Caki2 (cell line): ENCODE data around the gene SFPQ. TPM values are rescaled to one million over a fixed set of nuclear protein-coding genes. Genes with fewer than 3 reads are reported as not detected.
A peak's percentile ranks its signal among the peaks of the same experiment; 100 is the strongest.

Source experiments
- DNase-seq: peaks from one replicate; pipeline ENCODE4 v3.0.0-alpha.2; 2015; ENCODE audit warnings: low read depth
- in situ Hi-C: cut with HindIII; loops from 2 replicates; pipeline ENCODE4 v1.10.0; 2016; ENCODE audit warnings: low sequenced_read_pairs, low pct_unique_long_range_greater_than_20kb, mixed read lengths
- total RNA-seq: library from RNA; depleted of rRNA; stranded (reverse); fragments of >200 nt; shearing (Covaris generic); gene quantifications from 2 replicates; pipeline ENCODE4 v1.2.3, GENCODE V29; 2014; ENCODE audit warnings: low replicate concordance

The SFPQ gene
- total RNA-seq, 1 experiment from 2014 or later, result 206 TPM

DNA sequence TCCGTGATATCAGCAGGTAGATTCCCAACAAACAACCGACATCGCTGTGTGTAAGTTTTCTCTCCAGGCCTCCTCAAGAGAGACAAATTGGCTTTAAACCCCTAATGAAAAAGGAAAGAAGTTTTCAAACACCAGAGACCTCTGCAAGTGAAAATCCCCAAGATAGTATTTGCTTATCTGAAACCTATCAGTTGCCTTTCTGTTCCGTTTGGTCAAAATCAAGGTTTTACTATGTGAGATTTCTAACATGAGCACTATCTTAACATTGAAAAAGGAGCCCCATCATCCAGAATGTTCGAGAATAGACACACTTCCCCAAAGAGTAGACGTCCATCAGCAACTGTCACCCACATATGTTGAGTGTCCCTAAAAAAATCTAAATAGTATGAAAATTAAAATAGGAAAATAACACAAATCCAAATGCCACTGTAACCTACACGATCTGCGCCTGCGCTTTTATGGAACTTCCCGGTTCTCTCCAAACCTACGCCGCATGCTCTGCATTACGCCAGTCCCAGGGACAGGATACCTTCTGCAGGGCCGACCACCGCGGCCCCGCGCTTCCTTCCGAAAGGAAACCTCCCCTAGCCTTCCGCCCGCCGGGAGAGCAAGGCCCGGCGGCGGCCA lies 1.4 kb downstream of the SFPQ start:
- DNase-seq, result no peak
- in situ Hi-C loops, result no loop called here

DNA sequence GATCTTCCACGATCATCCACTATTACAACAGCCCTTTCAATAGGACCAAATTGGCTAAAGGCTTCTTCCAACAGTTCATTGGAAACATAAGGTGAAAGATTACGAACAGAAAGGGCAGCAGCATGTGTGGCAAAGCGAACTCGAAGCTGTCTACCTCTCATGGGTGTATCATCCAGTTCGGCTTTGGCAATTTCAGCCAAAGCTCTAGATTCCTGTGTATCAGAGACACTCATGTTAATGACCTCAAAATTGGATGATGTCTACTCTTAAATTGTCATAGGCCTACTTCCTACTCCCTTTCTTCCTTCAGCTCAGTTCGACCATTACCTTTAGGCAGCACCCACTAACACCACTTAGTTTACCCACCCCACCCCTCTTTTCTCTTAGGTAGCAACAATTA lies 2.2 kb downstream of the SFPQ start:
- in situ Hi-C loops, result no loop called here
- no peak for DNase-seq

DNA sequence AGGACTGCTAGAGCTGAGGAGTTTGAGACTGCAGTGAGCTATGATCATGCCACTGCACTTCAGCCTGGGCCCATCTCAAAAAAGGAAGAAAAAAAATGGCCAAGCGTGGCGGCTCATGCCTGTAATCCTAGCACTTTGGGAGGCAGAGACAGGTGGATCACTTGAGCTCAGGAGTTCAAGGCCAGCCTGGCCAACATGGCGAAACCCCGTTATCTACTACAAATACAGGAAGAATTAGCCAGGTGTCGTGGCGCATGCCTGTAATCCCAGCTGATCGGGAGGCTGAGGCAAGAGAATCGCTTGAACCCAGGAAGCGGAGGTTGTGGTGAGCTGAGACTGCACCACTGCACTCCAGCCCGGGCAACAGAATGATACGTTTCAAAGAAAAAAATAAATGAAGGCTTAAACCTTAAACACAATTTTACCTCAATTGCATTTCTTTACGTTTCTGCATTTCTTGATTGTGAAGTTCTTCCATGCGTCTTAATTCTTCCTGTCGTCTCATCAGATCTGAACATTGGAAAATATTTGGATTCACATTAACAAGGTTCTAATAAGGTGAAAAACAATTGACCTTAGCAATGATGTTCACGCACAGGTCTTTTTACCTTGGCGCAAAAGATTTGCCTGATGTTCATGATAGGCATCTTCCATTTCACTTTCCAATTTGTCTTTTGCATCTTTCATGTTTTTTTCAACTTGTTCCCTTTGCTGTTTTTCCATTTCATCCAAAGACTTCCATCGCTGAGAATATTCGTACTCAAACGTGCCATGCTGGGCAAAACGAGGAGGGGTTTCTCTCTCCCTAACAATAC lies 4.2 kb downstream of the SFPQ start:
- no peak for DNase-seq
- in situ Hi-C loops, result no loop called here

DNA sequence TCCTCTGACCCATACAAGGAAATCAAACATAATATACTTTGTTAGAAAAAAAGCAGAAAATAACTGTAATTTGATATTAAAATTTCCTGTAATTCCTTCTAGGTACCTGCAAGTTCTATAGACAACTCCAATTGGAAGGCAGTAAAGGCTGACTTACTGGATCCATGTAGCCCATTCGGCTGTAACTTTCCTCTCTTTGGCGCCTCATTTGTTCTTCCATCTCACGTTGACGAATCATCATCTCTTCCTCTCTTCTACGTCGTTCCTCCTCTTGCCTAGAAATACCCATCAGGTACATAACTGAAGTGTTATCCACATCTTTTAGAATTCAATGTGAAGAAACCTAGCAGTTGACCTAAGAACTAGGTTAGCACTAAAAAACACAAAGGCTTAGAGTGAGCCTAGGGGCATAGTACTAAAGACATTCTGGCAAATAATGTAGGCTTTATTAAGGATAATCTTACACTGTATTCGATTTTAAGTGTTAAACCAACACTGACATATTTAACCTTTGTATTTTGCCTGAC lies 5.1 kb downstream of the SFPQ start:
- in situ Hi-C loops, result no loop called here
- no peak for DNase-seq

DNA sequence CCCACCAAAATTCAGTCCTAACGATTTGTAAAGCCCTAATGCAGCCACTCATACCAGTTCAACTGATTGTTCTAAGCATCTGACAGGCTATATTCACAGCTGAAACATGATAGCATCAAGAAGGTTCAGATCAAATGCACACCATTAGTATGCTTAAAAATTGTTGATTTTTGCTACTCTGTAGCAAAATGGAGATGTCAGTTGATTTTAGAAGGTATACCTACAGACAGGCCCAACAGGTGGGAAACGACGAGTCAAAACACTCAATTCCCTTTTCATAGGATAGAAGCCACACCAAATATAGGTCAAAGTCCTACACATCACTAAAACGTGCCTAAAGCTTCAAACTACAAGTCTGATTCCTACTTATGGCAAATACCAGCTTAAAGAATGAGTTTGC lies 6.7 kb downstream of the SFPQ start:
- in situ Hi-C loops, result no loop called here
- no peak for DNase-seq

DNA sequence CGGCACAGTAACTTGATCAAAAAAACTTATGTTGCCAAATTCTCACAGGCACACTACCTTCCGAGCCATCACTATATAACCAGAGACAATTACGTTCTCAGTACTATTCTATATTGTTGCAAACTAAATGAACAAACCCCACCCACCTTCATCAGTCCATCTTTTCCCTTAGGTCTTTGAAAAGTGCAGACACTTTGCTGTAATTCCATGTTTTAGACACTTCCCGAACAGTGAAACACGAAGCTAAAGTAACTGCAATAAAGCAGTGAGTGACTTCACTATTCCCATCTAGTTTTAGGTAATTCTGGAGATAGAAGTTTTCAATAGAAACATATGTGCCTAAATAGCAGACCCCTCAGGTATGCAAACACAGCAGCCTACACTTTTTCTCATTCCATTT lies 7.7 kb downstream of the SFPQ start:
- in situ Hi-C loops, result no loop called here
- DNase-seq, result no peak

DNA sequence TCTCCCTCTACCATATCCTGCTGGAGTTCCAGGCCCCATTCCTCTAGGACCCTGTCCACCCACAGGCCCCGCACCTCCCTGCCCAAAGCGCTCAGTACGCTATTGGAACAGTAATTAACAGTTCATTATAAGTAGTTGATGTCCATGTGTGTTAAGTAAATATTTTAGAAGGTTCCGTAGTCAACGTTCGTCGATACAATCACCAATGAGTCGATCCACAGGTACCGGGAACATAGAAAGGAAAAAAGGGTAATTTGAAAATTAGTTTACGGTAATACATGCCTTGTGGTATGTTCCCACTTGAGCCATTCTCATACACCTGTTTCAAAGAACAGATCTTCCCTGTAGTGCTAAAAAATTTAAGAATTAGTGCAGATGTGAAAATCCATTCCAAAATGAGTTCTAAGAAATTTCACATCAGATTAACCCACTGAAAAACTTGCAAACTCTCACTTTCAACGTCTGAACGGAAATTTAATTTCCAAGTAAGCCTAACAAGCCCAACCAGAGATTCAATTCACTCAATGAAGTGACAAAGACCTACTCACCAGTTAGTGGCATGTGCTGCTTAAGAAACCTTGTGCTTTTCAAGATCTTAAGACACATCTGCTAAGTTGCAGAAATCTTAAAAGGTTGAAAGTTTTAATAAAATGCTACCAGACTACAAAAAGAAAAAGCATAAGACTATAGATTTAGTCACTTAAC lies 8.3 kb downstream of the SFPQ start:
- DNase-seq, result no peak
- in situ Hi-C loops, result no loop called here

DNA sequence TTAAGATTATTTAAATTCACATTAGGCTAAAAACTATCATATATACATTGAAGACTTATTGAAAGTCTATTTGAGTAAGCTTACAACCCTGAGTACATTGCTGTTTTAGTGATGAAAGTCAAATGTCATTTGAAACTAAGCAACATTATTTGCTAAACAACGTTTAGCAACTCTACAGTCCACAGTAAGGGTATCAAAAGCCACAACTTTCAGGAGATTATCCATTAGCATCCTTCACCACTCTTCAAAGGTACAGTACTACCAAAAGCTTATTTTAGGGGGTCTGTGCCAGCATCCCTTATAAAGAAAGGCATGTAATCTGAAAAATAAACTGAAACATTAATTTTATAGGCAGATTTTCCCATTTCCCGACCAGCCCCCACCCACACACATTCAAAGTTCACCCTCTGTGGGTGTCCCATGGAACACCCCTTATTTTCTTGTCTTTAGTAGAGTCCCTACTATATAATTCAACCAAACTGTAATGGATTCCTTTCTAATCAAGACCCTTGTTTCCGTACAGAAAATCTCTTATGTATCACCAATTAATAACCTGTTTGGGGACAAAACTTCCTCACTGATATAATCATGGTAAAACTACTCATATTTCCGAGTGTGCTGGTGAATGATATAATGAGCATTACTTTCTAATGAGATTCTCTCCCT lies 11.0 kb downstream of the SFPQ start:
- in situ Hi-C loops, result no loop called here
- no peak for DNase-seq

DNA sequence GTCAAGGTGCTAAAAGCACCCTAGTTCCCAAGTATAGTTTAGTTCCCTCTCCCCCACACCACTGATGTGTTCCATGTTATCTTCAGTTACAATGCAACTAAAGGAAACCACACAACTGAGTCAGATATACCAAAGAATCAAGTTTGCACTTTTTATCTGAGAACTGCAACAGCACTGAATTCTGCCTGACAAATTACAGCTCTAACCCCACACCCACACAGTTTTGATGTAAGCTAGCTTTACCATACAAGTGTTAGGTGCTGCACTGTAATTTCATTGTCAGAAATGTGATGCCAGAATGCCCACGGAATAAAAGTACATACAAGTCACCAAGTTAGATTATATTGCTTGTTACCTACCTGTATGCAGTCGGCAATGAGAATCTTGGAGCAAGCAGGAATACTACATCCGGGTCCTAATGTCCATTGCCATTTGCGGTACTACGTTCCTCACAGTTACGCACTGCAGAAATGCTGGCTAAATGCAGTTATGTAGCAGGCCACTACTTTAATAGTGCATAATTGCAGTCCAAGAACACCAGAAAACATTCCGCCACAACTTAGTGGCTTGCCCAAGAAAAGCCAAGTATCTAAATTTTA lies 12.1 kb downstream of the SFPQ start:
- in situ Hi-C loops, result no loop called here
- no peak for DNase-seq

DNA sequence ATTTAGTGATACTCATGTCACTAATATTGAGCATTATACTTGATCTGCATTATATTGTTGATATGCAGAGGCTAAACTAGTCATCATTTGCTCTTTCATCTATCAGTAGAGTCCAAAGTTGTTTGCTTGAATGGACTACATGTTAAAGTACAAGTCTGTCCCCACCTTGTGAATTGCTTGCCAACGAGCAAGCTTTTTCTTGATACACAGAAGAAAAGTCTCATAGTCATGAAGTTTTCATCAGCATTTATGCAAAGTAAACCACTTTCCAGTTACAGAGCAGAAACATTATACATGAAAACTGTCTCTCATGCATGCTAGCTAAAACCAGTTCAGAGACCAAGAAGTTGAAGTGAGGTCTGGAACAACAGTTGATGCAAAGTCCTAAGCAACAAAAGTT lies 13.0 kb downstream of the SFPQ start:
- no peak for DNase-seq
- in situ Hi-C loops, result no loop called here

DNA sequence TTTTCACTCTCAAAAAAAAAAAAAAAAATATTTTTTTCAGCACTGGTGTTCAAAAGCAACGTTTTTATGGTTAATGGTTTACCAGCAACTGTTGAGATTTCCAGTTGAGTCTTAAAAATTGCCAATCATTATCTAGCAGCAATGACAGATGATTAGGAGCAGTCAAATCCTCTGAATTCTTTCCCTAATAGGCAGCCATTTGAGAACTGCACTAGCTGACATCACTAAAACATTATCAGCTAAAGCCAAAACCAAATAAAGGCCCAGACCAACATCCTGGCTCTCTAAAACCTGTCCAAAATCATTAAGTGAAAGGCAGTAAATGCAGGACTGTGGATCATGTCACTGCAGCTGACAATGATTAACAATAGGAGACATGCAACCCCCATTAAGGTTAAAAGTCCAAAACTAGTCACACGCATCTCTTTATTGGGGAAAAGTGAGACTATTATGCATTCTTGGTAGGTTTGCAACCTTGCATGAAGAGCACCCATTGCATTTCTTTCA lies 14.0 kb downstream of the SFPQ start:
- DNase-seq, result peak; percentile 59
- in situ Hi-C loops, result no loop called here

DNA sequence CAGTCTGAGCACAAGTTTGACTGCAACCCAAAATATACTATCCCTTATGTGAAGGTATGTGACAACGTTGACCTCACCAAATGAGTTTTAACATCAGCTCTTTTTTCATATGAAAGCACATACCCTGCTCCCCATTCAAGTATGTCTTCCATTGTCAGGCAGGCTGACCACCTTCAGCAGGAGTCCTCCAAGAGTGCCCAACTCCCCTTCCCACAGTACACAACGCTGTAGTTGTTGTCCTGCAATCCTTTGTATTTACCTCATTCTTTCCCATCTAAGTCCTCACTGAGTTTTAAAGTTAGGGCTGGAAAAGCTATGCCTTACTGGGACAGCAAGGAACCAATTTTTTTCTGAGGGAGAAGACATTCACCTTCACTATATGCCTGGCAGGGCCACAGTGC lies 14.7 kb downstream of the SFPQ start:
- in situ Hi-C loops, result no loop called here
- DNase-seq, result no peak

DNA sequence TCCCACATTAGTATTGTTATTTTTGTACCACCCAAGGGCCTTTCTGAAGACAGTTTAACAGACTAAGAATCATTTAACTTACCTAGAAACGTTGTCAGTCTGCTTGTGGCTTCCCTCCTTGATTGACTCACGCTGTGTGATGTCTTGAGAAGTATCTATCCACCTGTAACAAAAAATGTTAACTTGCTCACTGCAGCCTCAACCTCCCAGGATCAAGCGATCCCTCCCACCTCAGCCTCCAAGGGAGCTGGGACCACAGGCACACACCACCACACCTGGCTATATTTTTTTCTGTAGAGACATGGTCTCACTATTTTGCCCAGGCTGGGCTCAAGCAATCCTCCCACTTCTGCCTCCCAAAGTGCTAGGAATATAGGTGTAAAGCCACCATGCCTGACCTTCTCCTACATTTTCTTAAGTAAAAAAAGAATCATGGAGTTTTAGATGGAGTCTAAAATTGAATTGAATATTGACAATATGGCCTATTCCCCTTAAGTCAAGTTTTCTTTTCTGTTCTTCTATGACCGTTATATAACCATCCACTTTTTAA lies 15.6 kb downstream of the SFPQ start:
- in situ Hi-C loops, result no loop called here
- no peak for DNase-seq

DNA sequence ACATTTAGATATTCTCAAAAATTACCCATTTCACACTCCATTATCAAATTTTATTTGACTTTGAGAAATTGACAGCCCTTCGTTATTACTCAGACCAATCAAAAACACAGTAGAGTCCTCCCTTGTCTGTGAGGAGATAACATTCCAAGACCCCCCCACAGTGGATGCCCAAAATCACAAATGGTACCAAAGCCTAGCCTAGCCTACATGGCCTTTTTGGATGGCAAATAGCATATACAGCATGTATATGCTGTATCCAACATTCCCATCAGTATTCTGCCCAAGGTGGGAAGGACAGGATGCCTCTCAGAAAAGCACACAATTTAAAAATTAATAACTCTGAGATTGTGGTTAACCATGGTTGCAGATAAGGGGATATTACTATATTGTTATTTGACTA lies 17.3 kb downstream of the SFPQ start:
- in situ Hi-C loops, result no loop called here
- DNase-seq, result no peak

DNA sequence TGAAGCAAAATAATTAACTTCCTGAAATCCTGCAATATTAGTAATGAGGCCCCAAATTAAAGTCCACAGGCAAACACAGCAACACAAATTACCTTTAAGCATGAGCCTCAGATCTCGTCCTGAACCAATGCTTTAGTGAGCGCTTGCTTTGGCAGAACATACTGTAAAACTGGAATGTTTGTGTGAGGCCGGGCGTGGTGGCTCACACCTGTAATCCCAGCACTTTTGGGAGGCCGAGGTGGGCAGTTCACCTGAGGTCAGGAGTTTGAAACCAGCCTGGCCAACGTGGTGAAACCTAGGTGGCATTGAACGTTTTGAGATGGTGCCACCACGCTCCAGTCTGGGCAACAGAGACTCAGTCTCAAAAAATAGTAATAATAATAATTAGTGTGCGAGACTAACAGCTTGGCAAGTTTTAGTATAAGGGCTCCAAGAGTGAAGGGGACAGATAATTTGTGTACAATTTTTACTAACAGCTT lies 17.8 kb downstream of the SFPQ start:
- in situ Hi-C loops, result no loop called here
- DNase-seq, result no peak

DNA sequence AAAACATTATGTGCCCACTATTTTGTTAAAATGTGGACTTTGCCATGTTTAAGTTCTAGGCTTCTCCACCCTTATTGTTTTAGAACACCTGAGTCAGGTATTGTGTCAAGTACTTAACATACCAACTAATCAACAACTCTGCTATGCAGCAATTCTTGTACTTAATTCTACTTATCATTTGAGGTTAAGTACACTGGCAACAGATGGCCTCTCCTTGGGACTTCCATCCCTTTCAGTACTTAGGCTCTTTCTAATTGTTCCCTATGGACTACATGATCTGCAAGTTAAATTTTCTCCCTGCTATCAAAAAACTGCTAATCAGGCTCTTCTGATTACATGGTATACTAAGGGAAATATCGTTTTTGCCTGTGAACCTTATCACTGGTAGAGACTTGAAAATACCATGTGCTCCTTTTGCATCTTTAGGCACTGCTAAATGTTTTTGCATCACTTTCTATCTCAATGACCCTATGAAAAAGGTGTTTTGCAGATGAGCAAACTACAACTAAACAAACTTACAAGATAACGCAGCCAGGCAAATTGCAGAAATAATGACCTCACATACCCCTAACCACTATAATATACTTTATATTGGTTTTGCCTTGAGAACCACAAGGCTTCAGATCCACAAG lies 18.9 kb downstream of the SFPQ start:
- no peak for DNase-seq
- in situ Hi-C loops, result no loop called here

DNA sequence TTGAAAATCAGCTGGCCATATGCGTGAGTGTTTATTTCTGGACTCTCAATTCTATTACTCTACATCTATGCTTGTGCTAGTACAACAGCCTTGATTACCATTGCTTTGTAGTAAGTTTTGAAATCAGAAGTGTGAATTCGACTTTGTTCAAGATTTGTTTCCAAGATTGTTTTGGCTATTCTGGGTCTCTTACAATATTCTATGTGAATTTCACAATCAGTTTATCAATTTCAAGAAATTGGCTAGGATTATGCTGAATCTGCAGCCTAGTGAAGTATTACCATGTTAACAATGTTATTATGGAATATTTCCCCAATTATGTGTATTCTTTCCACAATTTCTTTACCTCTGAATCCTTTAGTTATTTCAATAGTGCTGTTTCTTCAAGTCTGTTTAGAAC lies 19.5 kb downstream of the SFPQ start:
- DNase-seq, result no peak
- in situ Hi-C loops, result no loop called here
